HG03097 (cell line): ENCODE results near the gene CCDC87.
"Not testable (repeated sequence)": the region's sequence is repeated elsewhere in the genome, so short reads cannot be mapped to it uniquely, and the experiment has no call there.

Experiments used
- ATAC-seq: cut with Tn5 transposase; IDR thresholded peaks from one replicate; pipeline ENCODE4 v1.9.1; 2021; ENCODE audit not compliant: unreplicated experiment, low FRiP score

CCDC87 gene

GRCh38 chr11:66585447-66585846, 7.4 kb downstream of the CCDC87 start:
- ATAC-seq = not testable (repeated sequence)

- not testable (repeated sequence) for ATAC-seq
These were observed 10.2 kb downstream of the CCDC87 start for GRCh38 chr11:66582565-66583147.

- ATAC-seq = no peak
These were observed 11.6 kb downstream of the CCDC87 start for GRCh38 chr11:66581261-66581660.

- ATAC-seq = no peak
These were observed 12.1 kb downstream of the CCDC87 start for GRCh38 chr11:66580803-66581202.

GRCh38 chr11:66579017-66579606, 13.8 kb downstream of the CCDC87 start:
- no peak for ATAC-seq

DNA sequence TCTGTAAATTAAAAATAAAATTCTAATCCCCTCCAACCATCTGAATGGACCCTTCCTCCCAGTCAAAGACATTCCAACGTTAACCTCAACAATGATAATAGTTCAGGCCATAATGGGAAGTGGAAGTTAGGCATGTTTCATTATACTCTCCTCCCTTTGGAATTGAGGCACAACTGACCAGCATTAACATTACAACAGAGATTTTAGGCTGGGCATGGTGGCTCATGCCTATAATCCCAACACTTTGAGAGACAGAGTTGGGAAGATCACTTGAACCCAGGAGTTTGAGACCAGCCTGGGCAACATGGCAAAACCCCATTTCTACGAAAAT, 22.0 kb downstream of the CCDC87 start:
- no peak for ATAC-seq

DNA sequence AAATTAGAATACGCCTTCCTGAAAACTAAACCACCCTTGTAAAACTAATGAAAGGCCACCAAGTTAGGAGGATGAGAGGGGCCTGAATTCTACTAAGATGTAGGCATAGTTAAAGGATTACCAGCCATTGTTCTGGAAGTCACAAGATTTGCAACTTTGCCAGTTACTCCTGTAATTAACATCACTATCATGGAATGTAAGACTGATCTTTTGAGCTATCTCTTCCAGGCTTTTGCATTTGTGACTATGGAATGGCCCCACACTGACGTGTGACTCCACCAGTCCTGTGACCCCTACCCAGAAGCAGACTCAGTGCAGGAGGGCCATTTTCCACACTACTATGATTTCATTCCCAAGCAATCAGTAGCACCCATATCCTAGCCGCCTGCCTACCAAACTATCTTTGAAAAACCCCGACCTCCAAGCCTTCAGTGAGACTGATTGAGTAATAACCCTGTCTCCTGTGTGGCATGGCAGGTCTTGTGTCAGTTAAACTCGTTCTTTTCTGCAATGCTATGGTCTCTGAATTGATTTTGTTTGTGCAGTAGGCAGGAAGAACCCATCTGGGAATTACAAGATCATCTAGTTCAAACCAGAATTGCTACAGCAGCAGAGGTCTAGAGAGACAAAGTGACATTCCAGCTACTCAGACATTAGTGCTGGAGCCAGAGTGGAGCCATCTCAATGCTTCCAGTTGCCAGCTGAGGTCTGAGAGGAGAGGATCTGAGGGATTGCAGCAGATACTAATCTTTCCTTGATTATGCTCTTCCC, 22.6 kb downstream of the CCDC87 start:
- no peak for ATAC-seq

- no peak for ATAC-seq
These were observed 23.8 kb downstream of the CCDC87 start for GRCh38 chr11:66569076-66569475.

DNA sequence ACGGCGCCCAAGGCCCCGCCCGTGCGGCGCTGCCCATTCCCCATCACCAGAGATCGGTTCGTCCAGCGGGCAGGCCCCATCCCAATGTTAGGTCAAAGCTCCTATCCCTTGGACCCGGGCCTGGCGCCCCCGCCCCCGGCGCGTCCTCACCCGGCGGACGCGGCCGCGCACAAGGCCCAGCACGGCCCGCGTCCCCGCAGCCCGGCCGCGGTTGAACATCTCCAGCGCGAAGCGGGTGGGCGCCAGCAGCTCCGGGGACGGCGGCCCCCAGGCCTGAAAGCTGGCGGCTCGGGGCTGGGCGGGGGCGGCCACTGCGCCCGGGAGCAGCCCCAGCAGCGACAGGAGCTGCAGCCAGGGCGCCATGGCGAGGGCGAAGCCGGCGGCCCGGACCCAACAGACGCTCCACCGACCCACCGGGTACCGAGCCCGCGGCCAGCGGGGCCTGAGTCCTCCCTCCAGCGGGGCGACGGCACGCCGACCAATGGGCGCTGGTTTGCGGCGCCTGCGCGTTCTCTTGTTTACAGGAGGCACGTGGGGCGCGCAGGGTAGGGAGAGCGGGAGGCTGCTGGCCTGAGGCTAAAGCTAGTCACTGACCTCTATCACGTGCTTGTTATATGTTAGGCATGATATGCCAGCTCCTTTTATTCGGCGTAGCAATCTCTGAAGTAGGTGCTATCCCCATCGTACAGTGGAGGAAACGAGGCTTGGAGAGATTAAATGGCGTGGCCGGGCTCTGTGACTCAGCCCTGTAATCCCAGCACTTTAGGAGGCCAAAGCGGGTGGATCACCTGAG, 24.5 kb downstream of the CCDC87 start, which contains the start of gene CTSF:
CTSF (minus strand) TSS at position 483 of the 793 bp plus-strand sequence; CDS start at position 363, 120 bp downstream.
- ATAC-seq = no peak

DNA sequence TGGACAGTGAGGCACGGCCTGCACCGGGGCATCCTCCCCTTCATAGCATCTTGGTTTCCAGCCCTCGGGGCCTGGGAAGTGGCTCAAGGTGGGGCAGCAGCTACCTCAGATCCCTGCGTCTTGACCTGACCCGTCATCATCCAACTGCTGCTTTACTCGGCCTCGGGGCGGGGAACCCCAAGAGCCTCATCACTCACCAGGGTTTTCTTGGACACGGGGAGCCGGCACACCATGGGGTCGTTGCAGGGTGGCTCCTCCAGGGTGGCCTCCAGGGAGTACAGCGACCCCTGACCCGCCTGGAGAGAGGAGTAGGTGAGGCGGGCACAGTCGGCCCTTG, 25.1 kb downstream of the CCDC87 start:
- ATAC-seq = no peak

GRCh38 chr11:66566221-66566620, 26.6 kb downstream of the CCDC87 start:
- ATAC-seq = no peak

GRCh38 chr11:66564984-66565383, 27.9 kb downstream of the CCDC87 start:
- no peak for ATAC-seq

DNA sequence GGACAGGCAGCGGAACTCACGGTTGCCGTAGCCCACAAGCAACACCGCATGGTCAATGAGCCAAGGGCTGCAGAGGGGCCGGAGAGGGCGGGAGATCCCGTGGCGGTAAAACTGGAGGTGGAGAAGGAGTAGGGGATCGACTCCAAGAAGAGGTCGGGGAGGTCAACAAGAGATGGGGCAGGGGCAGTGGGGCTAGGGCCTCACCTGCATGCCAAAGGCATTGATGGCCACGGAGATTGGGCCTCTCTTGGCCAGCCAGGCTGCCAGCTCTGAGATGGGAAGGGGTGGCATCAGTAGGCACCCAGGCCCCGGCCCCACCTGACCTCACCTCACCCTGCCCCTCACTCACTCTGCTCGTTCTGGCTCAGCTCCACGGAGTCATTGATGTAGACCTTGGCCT, 28.3 kb downstream of the CCDC87 start:
- no peak for ATAC-seq

DNA sequence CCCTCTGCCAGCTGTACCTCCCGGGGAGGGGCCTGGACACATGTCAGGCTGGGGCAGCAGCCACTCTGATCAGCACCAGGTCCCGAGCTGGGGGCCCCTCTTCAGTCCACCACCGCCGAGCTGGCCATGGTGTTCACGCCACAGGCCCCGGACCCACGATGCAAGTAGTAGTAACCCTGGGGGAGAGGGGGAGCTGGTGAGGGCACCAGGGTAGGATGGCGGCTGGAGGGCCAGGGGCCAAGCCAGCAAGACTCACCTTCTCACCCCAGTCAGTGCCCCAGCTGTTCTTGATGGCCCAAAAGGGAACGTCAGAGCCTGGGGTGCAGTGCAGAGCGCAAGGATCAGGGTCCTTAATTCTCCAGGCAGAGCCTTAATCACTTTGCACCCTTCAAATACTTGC, 29.0 kb downstream of the CCDC87 start:
- ATAC-seq = no peak

- ATAC-seq = no peak
These were observed 29.8 kb downstream of the CCDC87 start for GRCh38 chr11:66562907-66563583.

DNA sequence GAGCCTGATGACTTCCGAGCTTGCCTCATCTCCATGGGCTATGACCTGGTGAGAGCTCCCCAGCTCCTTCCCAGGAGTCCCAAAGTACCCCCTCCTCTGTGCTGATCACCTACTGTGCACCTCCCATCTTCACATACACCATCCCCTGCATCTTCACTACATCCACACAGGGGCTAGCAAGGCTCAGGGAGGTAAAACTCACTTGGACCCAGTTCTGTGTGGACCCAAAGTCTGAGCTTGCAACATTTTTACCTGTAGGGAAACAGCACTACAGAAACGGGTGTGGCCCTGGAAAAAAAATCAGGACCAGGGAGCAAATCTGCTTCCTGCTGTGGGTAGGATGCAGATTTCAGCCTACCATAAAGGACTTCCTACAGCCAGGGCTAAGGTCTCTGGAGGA, 30.6 kb downstream of the CCDC87 start:
- no peak for ATAC-seq

- ATAC-seq = no peak
These were observed 31.0 kb downstream of the CCDC87 start for GRCh38 chr11:66561975-66562248.

- ATAC-seq = no peak
These were observed 31.5 kb downstream of the CCDC87 start for GRCh38 chr11:66561178-66561974.

DNA sequence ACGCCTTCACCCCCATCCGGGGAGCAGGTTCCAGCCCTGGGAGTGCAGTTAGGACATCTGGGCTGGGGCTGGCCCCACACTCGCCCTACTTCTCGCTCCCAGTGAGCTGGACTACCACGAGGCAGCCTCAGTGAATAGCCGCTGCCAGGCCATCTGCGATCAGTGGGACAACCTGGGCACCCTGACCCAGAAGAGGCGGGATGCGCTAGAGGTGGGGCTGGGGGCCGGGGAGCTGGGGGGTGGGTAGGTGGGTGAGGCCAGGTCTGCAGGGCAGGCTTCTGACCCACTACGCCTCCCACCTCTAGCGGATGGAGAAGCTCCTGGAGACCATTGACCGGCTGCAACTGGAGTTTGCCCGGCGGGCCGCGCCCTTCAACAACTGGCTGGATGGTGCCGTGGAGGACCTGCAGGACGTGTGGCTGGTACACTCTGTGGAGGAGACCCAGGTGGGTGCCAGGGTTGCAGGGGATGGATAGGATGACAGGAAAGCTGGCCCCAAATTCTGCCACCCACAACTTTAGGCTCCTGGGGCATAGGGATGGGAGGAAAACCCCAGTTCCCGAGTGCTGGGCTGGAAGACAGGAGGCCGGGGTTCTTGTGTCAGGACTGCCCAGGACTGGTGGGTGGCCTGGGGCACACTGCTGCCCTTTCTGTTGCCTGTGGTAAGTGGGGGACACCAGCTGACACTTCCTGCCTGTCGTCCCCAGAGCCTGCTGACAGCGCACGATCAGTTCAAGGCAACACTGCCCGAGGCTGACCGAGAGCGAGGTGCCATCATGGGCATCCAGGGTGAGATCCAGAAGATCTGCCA, 32.8 kb downstream of the CCDC87 start:
- ATAC-seq = no peak
